Vagina (tissue), 2 donors: Measurements from ENCODE around the gene NUP85. TPM values are rescaled to one million over a fixed set of nuclear protein-coding genes. Genes with fewer than 3 reads are reported as not detected.

Source experiments
- DNase-seq, 2 donors: peaks; one replicate each; pipeline ENCODE4 v3.0.0-alpha.2; 2017; ENCODE audit errors: extremely low spot score in 2 of 2
- H3K27ac ChIP-seq: fragments of 200-600 bp; sonication (generic); one replicate; pipeline ENCODE4 v1.5.1; 2019
- H3K27me3 ChIP-seq: fragments of 200-600 bp; sonication (generic); one replicate; pipeline ENCODE4 v1.5.1; 2019
- H3K36me3 ChIP-seq, 2 donors: fragments of 200-600 bp; sonication (generic); one replicate each; pipeline ENCODE4 v1.5.1; 2017 to 2019
- H3K4me1 ChIP-seq: fragments of 200-600 bp; sonication (generic); one replicate; pipeline ENCODE4 v1.5.1; 2019
- H3K4me3 ChIP-seq, 2 donors: fragments of 200-600 bp; sonication (generic); 1 replicate in 1 of 2; 2 replicates in 1 of 2; pipeline ENCODE4 v1.5.1; 2016 to 2019
- H3K9me3 ChIP-seq: fragments of 200-600 bp; sonication (generic); one replicate; pipeline ENCODE4 v1.5.1; 2019
- CTCF ChIP-seq, 3 experiments: fragments of 450-650 bp in 2 of 3; fragments of 200-600 bp in 1 of 3; sonication (generic) in 1 of 3; IDR thresholded peaks; one replicate each; pipeline ENCODE4 v1.5.1; 2017 to 2019; ENCODE audit warnings: antibody characterized with exemption in 3 of 3, mild to moderate bottlenecking in 2 of 3, moderate library complexity in 2 of 3
- POLR2A ChIP-seq, 2 donors: fragments of 450-650 bp; IDR thresholded peaks; one replicate each; pipeline ENCODE4 v1.6.1; 2017; ENCODE audit warnings: antibody characterized with exemption in 2 of 2, mild to moderate bottlenecking in 2 of 2, moderate library complexity in 2 of 2
- POLR2AphosphoS5 ChIP-seq, 2 donors: sonication (generic); formaldehyde crosslinking; IDR thresholded peaks; one replicate each; pipeline ENCODE4 v1.9.0; 2017; ENCODE audit warnings: antibody characterized with exemption in 2 of 2, mild to moderate bottlenecking in 2 of 2, low read depth in 1 of 2; ENCODE audit not compliant: insufficient read depth in 1 of 2
- intact Hi-C: fragments of 100-400 bp; cut with DNase I; formaldehyde crosslinking; loops from one replicate; pipeline ENCODE4 v1.15.1; 2023
- total RNA-seq: library from RNA; depleted of rRNA; stranded (reverse); fragments of >200 nt; gene quantifications from one replicate; pipeline ENCODE4 v1.2.3, GENCODE V29; 2016

NUP85 gene
- total RNA-seq, 1 donor from 2014 or later: 33.9 TPM

GRCh38 chr17:75244133-75244866 is 38.8 kb downstream of the NUP85 start:
- Histone ChIP-seq H3K4me3 (no peak overlapping the region), H3K4me1 (no peaks in the 10 kb centered on the region), H3K9me3 (no peaks in the 10 kb centered on the region), H3K27ac (no peak overlapping the region), H3K36me3 (peaks cover 0 to 73% of the 10 kb centered on the region in 2 donors), H3K27me3 (no peaks in the 10 kb centered on the region)
- DNase-seq: no peak
- TF ChIP-seq POLR2AphosphoS5 (IDR thresholded peaks at IDR 0.05; ENCODE audit: insufficient read depth in 1 of 2, low read depth in 1 of 2) (no peak), CTCF (IDR thresholded peaks at IDR 0.05) (no peak), POLR2A (IDR thresholded peaks at IDR 0.05) (no peak)
- intact Hi-C loops: no loop called here

- intact Hi-C loops: no loop called here
- no peak overlapping the region for H3K27ac ChIP-seq
- no peaks in the 10 kb centered on the region for H3K9me3 ChIP-seq
- peaks cover 4% of the 10 kb centered on the region for H3K4me1 ChIP-seq
- H3K27me3 ChIP-seq: no peaks in the 10 kb centered on the region
- H3K36me3 ChIP-seq: peaks cover 0 to 66% of the 10 kb centered on the region in 2 donors
- H3K4me3 ChIP-seq: no peak overlapping the region
- DNase-seq: no peak
- TF ChIP-seq POLR2AphosphoS5 (IDR thresholded peaks at IDR 0.05; ENCODE audit: insufficient read depth in 1 of 2, low read depth in 1 of 2): no peak
- TF ChIP-seq POLR2A (IDR thresholded peaks at IDR 0.05): no peak
- no peak for TF ChIP-seq CTCF (IDR thresholded peaks at IDR 0.05)
Observed at GRCh38 chr17:75245011-75245410, 39.5 kb downstream of the NUP85 start.

GRCh38 chr17:75246404-75246803 is 40.9 kb downstream of the NUP85 start:
- H3K27ac ChIP-seq: no peak overlapping the region

GRCh38 chr17:75249564-75249963 is 44.1 kb downstream of the NUP85 start:
- peak overlapping the region; percentile 42 for H3K27ac ChIP-seq
- no peak overlapping the region for H3K4me3 ChIP-seq
- peaks cover 0 to 21% of the 10 kb centered on the region in 2 donors for H3K36me3 ChIP-seq
- H3K9me3 ChIP-seq: no peaks in the 10 kb centered on the region
- H3K4me1 ChIP-seq: peaks cover 13% of the 10 kb centered on the region
- intact Hi-C loops: no loop called here
- TF ChIP-seq POLR2A (IDR thresholded peaks at IDR 0.05) (no peak), CTCF (IDR thresholded peaks at IDR 0.05) (no peak), POLR2AphosphoS5 (IDR thresholded peaks at IDR 0.05; ENCODE audit: insufficient read depth in 1 of 2, low read depth in 1 of 2) (no peak)
- no peak for DNase-seq
- H3K27me3 ChIP-seq: no peaks in the 10 kb centered on the region

More at GRCh38 chr17:75246404-75246803, 40.9 kb downstream of the NUP85 start:
- intact Hi-C loops: no loop called here
- no peaks in the 10 kb centered on the region for H3K27me3 ChIP-seq
- peaks cover 12% of the 10 kb centered on the region for H3K4me1 ChIP-seq
- TF ChIP-seq POLR2A (IDR thresholded peaks at IDR 0.05): no peak
- TF ChIP-seq POLR2AphosphoS5 (IDR thresholded peaks at IDR 0.05; ENCODE audit: insufficient read depth in 1 of 2, low read depth in 1 of 2): no peak
- TF ChIP-seq CTCF (IDR thresholded peaks at IDR 0.05): no peak
- peaks cover 0 to 52% of the 10 kb centered on the region in 2 donors for H3K36me3 ChIP-seq
- no peak overlapping the region for H3K4me3 ChIP-seq
- no peak for DNase-seq
- no peaks in the 10 kb centered on the region for H3K9me3 ChIP-seq

GRCh38 chr17:75250009-75250471 is 44.6 kb downstream of the NUP85 start:
- intact Hi-C loops: no loop called here
- peak overlapping the region; percentile 42 for H3K27ac ChIP-seq
- peaks cover 16% of the 10 kb centered on the region for H3K4me1 ChIP-seq
- peaks cover 0 to 16% of the 10 kb centered on the region in 2 donors for H3K36me3 ChIP-seq
- H3K9me3 ChIP-seq: no peaks in the 10 kb centered on the region
- TF ChIP-seq POLR2AphosphoS5 (IDR thresholded peaks at IDR 0.05; ENCODE audit: insufficient read depth in 1 of 2, low read depth in 1 of 2): peak in 1 of 2 donors; percentile 11
- TF ChIP-seq CTCF (IDR thresholded peaks at IDR 0.05): no peak
- H3K27me3 ChIP-seq: no peaks in the 10 kb centered on the region
- H3K4me3 ChIP-seq: peak overlapping the region in 1 of 2 donors; percentile 11
- no peak for DNase-seq
